Measurements from ENCODE around the gene MDM2.
"Not testable (repeated sequence)": the region's sequence is repeated elsewhere in the genome, so short reads cannot be mapped to it uniquely, and the experiment has no call there.

Gene MDM2

DNA sequence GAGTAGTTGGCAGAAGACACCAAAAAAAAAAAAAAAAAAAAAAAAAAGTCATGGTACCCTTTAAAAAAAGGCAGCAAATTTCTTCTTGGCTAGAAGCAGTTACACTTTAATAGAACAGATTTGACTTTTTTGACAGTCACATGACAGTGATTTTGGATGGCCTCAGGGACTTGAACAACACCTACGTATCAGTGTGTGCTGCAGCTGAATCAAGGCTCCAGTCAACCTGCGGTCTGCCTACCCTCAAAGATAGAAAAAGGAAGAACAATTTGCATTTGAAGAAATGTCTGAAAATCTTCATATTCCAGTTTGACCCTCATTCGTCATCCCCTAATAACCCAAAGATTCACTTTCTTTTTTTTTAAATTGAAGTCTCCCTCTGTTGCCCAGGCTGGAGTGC lies 53.9 kb downstream of the MDM2 start:
- Histone ChIP-seq H3K36me3 (ENCODE audit: control insufficient read depth in 5 of 5, insufficient read depth in 5 of 5, low read length in 5 of 5) (peaks cover 34 to 59% (median 41%) of the 10 kb centered on the region in 5 donors), H3K27me3 (ENCODE audit: control insufficient read depth in 5 of 5, insufficient read depth in 4 of 5, low read length in 5 of 5) (no peaks in the 10 kb centered on the region), H3K4me1 (ENCODE audit: control insufficient read depth in 5 of 5, insufficient read depth in 5 of 5, low read length in 5 of 5) (no peaks in the 10 kb centered on the region), H3K9ac (ENCODE audit: low read length in 5 of 5) (no peak overlapping the region), H3K9me3 (ENCODE audit: control insufficient read depth in 5 of 5, low read length in 5 of 5) (no peaks in the 10 kb centered on the region), H3K4me3 (ENCODE audit: low read depth in 1 of 5, low read length in 5 of 5) (no peak overlapping the region), H3K27ac (ENCODE audit: low read depth, low read length) (no peak overlapping the region)

- Histone ChIP-seq H3K4me1 (ENCODE audit: control insufficient read depth in 5 of 5, insufficient read depth in 5 of 5, low read length in 5 of 5) (no peaks in the 10 kb centered on the region), H3K9ac (ENCODE audit: low read length in 5 of 5) (peak overlapping the region in 1 of 5 donors; percentile 35), H3K27ac (ENCODE audit: low read depth, low read length) (no peak overlapping the region), H3K9me3 (ENCODE audit: control insufficient read depth in 5 of 5, low read length in 5 of 5) (no peaks in the 10 kb centered on the region), H3K36me3 (ENCODE audit: control insufficient read depth in 5 of 5, insufficient read depth in 5 of 5, low read length in 5 of 5) (peaks cover 30 to 61% (median 43%) of the 10 kb centered on the region in 5 donors), H3K27me3 (ENCODE audit: control insufficient read depth in 5 of 5, insufficient read depth in 4 of 5, low read length in 5 of 5) (no peaks in the 10 kb centered on the region), H3K4me3 (ENCODE audit: low read depth in 1 of 5, low read length in 5 of 5) (no peak overlapping the region)
These were observed 55.3 kb downstream of the MDM2 start for GRCh38 chr12:68863109-68863770.

GRCh38 chr12:68863886-68864454 lies 56.0 kb downstream of the MDM2 start:
- H3K27ac ChIP-seq (ENCODE audit: low read depth, low read length); H3K27me3 ChIP-seq (ENCODE audit: control insufficient read depth in 5 of 5, insufficient read depth in 4 of 5, low read length in 5 of 5); H3K9me3 ChIP-seq (ENCODE audit: control insufficient read depth in 5 of 5, low read length in 5 of 5); H3K9ac ChIP-seq (ENCODE audit: low read length in 5 of 5); H3K4me1 ChIP-seq (ENCODE audit: control insufficient read depth in 5 of 5, insufficient read depth in 5 of 5, low read length in 5 of 5): not testable (repeated sequence)
- Histone ChIP-seq H3K36me3 (ENCODE audit: control insufficient read depth in 5 of 5, insufficient read depth in 5 of 5, low read length in 5 of 5) (peaks cover 29 to 65% (median 48%) of the 10 kb centered on the region in 5 donors), H3K4me3 (ENCODE audit: low read depth in 1 of 5, low read length in 5 of 5) (peak overlapping the region in 1 of 5 donors; percentile 36)

- Histone ChIP-seq H3K9me3 (ENCODE audit: control insufficient read depth in 5 of 5, low read length in 5 of 5) (no peaks in the 10 kb centered on the region), H3K9ac (ENCODE audit: low read length in 5 of 5) (no peak overlapping the region)
These were observed 56.6 kb downstream of the MDM2 start for GRCh38 chr12:68864604-68865003.

DNA sequence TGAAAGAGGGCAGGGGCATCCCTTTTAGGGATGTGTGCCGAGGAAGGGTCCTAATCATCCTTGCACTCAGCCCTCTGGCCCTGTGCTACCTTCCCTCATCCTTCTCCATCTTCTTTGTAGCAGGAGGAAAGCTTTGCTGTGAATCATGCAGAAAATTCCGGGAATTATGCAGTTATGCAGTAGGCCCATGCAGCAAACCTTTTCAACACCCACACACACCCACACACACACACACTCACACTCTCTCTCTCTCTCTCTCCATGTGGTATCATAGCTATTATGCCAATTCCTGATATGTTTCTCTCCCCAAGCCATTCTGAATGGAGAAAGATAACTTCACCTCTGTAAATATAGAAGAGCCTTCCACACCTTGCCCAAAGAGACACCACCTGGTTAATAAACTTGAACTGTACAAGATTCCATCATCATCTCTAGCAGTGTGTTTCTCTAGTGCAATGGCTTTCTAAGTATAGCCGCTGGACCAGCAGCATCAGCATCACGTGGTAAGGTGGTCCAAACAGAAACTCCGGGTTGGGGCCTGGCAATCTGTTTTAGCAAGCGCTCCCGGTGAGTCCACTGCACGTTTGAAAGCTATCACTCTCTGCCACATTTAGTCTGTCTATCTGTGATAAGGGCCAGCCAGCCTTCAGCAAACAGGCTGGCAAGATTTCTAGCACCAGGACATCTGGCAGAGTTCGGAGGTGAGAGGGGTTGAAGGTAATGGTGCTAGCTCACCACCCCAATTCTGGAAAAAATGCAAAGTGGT lies 57.6 kb downstream of the MDM2 start:
- Histone ChIP-seq H3K4me3 (ENCODE audit: low read depth in 1 of 5, low read length in 5 of 5) (no peak overlapping the region), H3K9me3 (ENCODE audit: control insufficient read depth in 5 of 5, low read length in 5 of 5) (no peaks in the 10 kb centered on the region), H3K27me3 (ENCODE audit: control insufficient read depth in 5 of 5, insufficient read depth in 4 of 5, low read length in 5 of 5) (no peaks in the 10 kb centered on the region), H3K36me3 (ENCODE audit: control insufficient read depth in 5 of 5, insufficient read depth in 5 of 5, low read length in 5 of 5) (peaks cover 32 to 76% (median 63%) of the 10 kb centered on the region in 5 donors), H3K9ac (ENCODE audit: low read length in 5 of 5) (no peak overlapping the region), H3K27ac (ENCODE audit: low read depth, low read length) (no peak overlapping the region), H3K4me1 (ENCODE audit: control insufficient read depth in 5 of 5, insufficient read depth in 5 of 5, low read length in 5 of 5) (no peaks in the 10 kb centered on the region)

More at GRCh38 chr12:68864604-68865003, 56.6 kb downstream of the MDM2 start:
- Histone ChIP-seq H3K36me3 (ENCODE audit: control insufficient read depth in 5 of 5, insufficient read depth in 5 of 5, low read length in 5 of 5) (peaks cover 35 to 66% (median 54%) of the 10 kb centered on the region in 5 donors), H3K4me1 (ENCODE audit: control insufficient read depth in 5 of 5, insufficient read depth in 5 of 5, low read length in 5 of 5) (no peaks in the 10 kb centered on the region), H3K4me3 (ENCODE audit: low read depth in 1 of 5, low read length in 5 of 5) (no peak overlapping the region), H3K27ac (ENCODE audit: low read depth, low read length) (no peak overlapping the region), H3K27me3 (ENCODE audit: control insufficient read depth in 5 of 5, insufficient read depth in 4 of 5, low read length in 5 of 5) (no peaks in the 10 kb centered on the region)

DNA sequence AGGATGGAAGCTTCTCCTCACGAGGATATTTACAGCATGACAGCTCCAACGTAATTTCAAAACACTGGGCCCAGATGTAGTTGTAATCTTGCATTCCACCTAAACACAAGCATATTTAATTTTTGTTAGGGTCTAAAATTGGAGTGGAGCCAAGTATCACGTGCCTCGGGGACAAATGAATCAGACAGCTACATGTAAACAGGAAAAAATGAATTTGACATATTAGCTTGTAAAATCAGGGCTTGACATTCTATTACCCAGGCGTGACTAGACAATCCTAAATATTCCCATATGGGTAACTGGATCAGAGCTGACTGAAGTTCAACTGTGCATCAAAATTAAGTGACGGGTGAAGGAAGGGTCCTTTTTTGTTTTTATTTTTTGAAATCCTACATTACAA lies 59.0 kb downstream of the MDM2 start:
- H3K4me3 ChIP-seq (ENCODE audit: low read depth in 1 of 5, low read length in 5 of 5) = no peak overlapping the region
- no peak overlapping the region for H3K9ac ChIP-seq (ENCODE audit: low read length in 5 of 5)
- H3K36me3 ChIP-seq (ENCODE audit: control insufficient read depth in 5 of 5, insufficient read depth in 5 of 5, low read length in 5 of 5) = peaks cover 29 to 80% (median 75%) of the 10 kb centered on the region in 5 donors
- H3K4me1 ChIP-seq (ENCODE audit: control insufficient read depth in 5 of 5, insufficient read depth in 5 of 5, low read length in 5 of 5) = no peaks in the 10 kb centered on the region
- H3K27me3 ChIP-seq (ENCODE audit: control insufficient read depth in 5 of 5, insufficient read depth in 4 of 5, low read length in 5 of 5) = no peaks in the 10 kb centered on the region
- peak overlapping the region; percentile 38 for H3K27ac ChIP-seq (ENCODE audit: low read depth, low read length)
- H3K9me3 ChIP-seq (ENCODE audit: control insufficient read depth in 5 of 5, low read length in 5 of 5) = no peaks in the 10 kb centered on the region

DNA sequence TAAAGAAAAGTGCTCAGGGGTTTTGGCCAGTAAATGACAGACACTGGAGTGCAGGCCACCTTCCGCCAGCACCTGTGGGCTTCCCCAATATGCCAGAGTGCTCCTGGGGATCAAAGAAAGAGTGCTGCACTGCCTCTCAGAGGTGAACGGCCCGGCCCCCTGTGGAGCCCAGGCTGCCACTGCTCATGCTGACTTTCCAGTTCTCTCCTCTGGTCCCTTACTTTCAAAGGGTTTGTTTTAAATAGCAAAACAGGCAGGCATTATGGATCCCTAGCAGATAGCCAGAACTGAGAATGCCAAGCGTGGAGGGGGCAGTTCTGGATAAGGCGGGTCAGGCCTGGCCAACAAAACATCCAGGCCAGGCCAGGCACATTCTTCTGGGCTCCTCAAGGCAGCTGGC lies 59.6 kb downstream of the MDM2 start:
- Histone ChIP-seq H3K27me3 (ENCODE audit: control insufficient read depth in 5 of 5, insufficient read depth in 4 of 5, low read length in 5 of 5) (no peaks in the 10 kb centered on the region), H3K4me1 (ENCODE audit: control insufficient read depth in 5 of 5, insufficient read depth in 5 of 5, low read length in 5 of 5) (no peaks in the 10 kb centered on the region), H3K9me3 (ENCODE audit: control insufficient read depth in 5 of 5, low read length in 5 of 5) (no peaks in the 10 kb centered on the region), H3K9ac (ENCODE audit: low read length in 5 of 5) (no peak overlapping the region), H3K4me3 (ENCODE audit: low read depth in 1 of 5, low read length in 5 of 5) (no peak overlapping the region), H3K27ac (ENCODE audit: low read depth, low read length) (peak overlapping the region; percentile 38), H3K36me3 (ENCODE audit: control insufficient read depth in 5 of 5, insufficient read depth in 5 of 5, low read length in 5 of 5) (peaks cover 29 to 83% (median 75%) of the 10 kb centered on the region in 5 donors)

GRCh38 chr12:68868043-68868790 lies 60.2 kb downstream of the MDM2 start:
- H3K4me1 ChIP-seq (ENCODE audit: control insufficient read depth in 5 of 5, insufficient read depth in 5 of 5, low read length in 5 of 5) = no peaks in the 10 kb centered on the region
- H3K9me3 ChIP-seq (ENCODE audit: control insufficient read depth in 5 of 5, low read length in 5 of 5) = no peaks in the 10 kb centered on the region
- no peak overlapping the region for H3K4me3 ChIP-seq (ENCODE audit: low read depth in 1 of 5, low read length in 5 of 5)
- peak overlapping the region; percentile 38 for H3K27ac ChIP-seq (ENCODE audit: low read depth, low read length)
- no peak overlapping the region for H3K9ac ChIP-seq (ENCODE audit: low read length in 5 of 5)
- no peaks in the 10 kb centered on the region for H3K27me3 ChIP-seq (ENCODE audit: control insufficient read depth in 5 of 5, insufficient read depth in 4 of 5, low read length in 5 of 5)
- peaks cover 33 to 79% (median 75%) of the 10 kb centered on the region in 5 donors for H3K36me3 ChIP-seq (ENCODE audit: control insufficient read depth in 5 of 5, insufficient read depth in 5 of 5, low read length in 5 of 5)

GRCh38 chr12:68870011-68870410 lies 62.0 kb downstream of the MDM2 start:
- no peaks in the 10 kb centered on the region for H3K9me3 ChIP-seq (ENCODE audit: control insufficient read depth in 5 of 5, low read length in 5 of 5)
- no peak overlapping the region for H3K9ac ChIP-seq (ENCODE audit: low read length in 5 of 5)
- H3K36me3 ChIP-seq (ENCODE audit: control insufficient read depth in 5 of 5, insufficient read depth in 5 of 5, low read length in 5 of 5) = peaks cover 35 to 81% (median 70%) of the 10 kb centered on the region in 5 donors
- H3K4me1 ChIP-seq (ENCODE audit: control insufficient read depth in 5 of 5, insufficient read depth in 5 of 5, low read length in 5 of 5) = no peaks in the 10 kb centered on the region
- H3K4me3 ChIP-seq (ENCODE audit: low read depth in 1 of 5, low read length in 5 of 5) = no peak overlapping the region
- H3K27me3 ChIP-seq (ENCODE audit: control insufficient read depth in 5 of 5, insufficient read depth in 4 of 5, low read length in 5 of 5) = no peaks in the 10 kb centered on the region
- no peak overlapping the region for H3K27ac ChIP-seq (ENCODE audit: low read depth, low read length)

Measured in subcutaneous abdominal adipose tissue (tissue), 5 donors.